Measurements from ENCODE around the gene MUC6.

Gene MUC6

GRCh38 chr11:1049911-1050580 is 13.5 kb upstream of the MUC6 start:
- H3K4me3 ChIP-seq (ENCODE audit: low read length), result no peak overlapping the region

GRCh38 chr11:1049431-1049891 is 12.9 kb upstream of the MUC6 start:
- no peak overlapping the region for H3K4me3 ChIP-seq (ENCODE audit: low read length)
- TF ChIP-seq ZNF274 (IDR thresholded peaks at IDR 0.05; ENCODE audit: low read depth, low read length), result no peak

More at GRCh38 chr11:1049911-1050580, 13.5 kb upstream of the MUC6 start:
- no peak for TF ChIP-seq ZNF274 (IDR thresholded peaks at IDR 0.05; ENCODE audit: low read depth, low read length)

- H3K4me3 ChIP-seq (ENCODE audit: low read length), result no peak overlapping the region
- TF ChIP-seq ZNF274 (IDR thresholded peaks at IDR 0.05; ENCODE audit: low read depth, low read length), result no peak
Observed at GRCh38 chr11:1049071-1049405, 12.5 kb upstream of the MUC6 start.

- H3K4me3 ChIP-seq (ENCODE audit: low read length), result no peak overlapping the region
- no peak for TF ChIP-seq ZNF274 (IDR thresholded peaks at IDR 0.05; ENCODE audit: low read depth, low read length)
Observed at GRCh38 chr11:1048375-1049070, 12.0 kb upstream of the MUC6 start.

- no peak for TF ChIP-seq ZNF274 (IDR thresholded peaks at IDR 0.05; ENCODE audit: low read depth, low read length)
- no peak overlapping the region for H3K4me3 ChIP-seq (ENCODE audit: low read length)
Observed at GRCh38 chr11:1047595-1048156, 11.2 kb upstream of the MUC6 start.

GRCh38 chr11:1044160-1044559 is 7.6 kb upstream of the MUC6 start:
- H3K4me3 ChIP-seq (ENCODE audit: low read length), result no peak overlapping the region
- TF ChIP-seq ZNF274 (IDR thresholded peaks at IDR 0.05; ENCODE audit: low read depth, low read length), result no peak

- TF ChIP-seq ZNF274 (IDR thresholded peaks at IDR 0.05; ENCODE audit: low read depth, low read length), result no peak
- no peak overlapping the region for H3K4me3 ChIP-seq (ENCODE audit: low read length)
Observed at GRCh38 chr11:1043563-1044096, 7.1 kb upstream of the MUC6 start.

- TF ChIP-seq ZNF274 (IDR thresholded peaks at IDR 0.05; ENCODE audit: low read depth, low read length), result no peak
- no peak overlapping the region for H3K4me3 ChIP-seq (ENCODE audit: low read length)
Observed at GRCh38 chr11:1042626-1043562, 6.4 kb upstream of the MUC6 start.

GRCh38 chr11:1041936-1042608 is 5.6 kb upstream of the MUC6 start:
- TF ChIP-seq ZNF274 (IDR thresholded peaks at IDR 0.05; ENCODE audit: low read depth, low read length), result no peak
- no peak overlapping the region for H3K4me3 ChIP-seq (ENCODE audit: low read length)

- no peak for TF ChIP-seq ZNF274 (IDR thresholded peaks at IDR 0.05; ENCODE audit: low read depth, low read length)
- no peak overlapping the region for H3K4me3 ChIP-seq (ENCODE audit: low read length)
Observed at GRCh38 chr11:1041471-1041870, 5.0 kb upstream of the MUC6 start.

GRCh38 chr11:1041149-1041467 is 4.6 kb upstream of the MUC6 start:
- TF ChIP-seq ZNF274 (IDR thresholded peaks at IDR 0.05; ENCODE audit: low read depth, low read length), result no peak
- no peak overlapping the region for H3K4me3 ChIP-seq (ENCODE audit: low read length)

GRCh38 chr11:1040428-1041148 is 4.1 kb upstream of the MUC6 start:
- TF ChIP-seq ZNF274 (IDR thresholded peaks at IDR 0.05; ENCODE audit: low read depth, low read length), result no peak

More at GRCh38 chr11:1040428-1041148, 4.1 kb upstream of the MUC6 start:
- no peak overlapping the region for H3K4me3 ChIP-seq (ENCODE audit: low read length)

Measured in GM08714 (cell line).